ENCODE results near the gene CNTNAP5.

The CNTNAP5 gene

GRCh38 chr2:124301915-124302314 is 276.8 kb downstream of the CNTNAP5 start:
- no peaks in the 10 kb centered on the region for H3K79me1 ChIP-seq (ENCODE audit: low read length)
- H2AFZ ChIP-seq (ENCODE audit: insufficient read depth, low read length, poor library complexity): no peak overlapping the region
- no peak for DNase-seq
- no peaks in the 10 kb centered on the region for H3K36me3 ChIP-seq (ENCODE audit: control insufficient read depth in 1 of 2, insufficient read depth in 2 of 2, low read length in 2 of 2)
- no peak overlapping the region for H4K91ac ChIP-seq (ENCODE audit: low read depth, low read length)
- no peak overlapping the region for H3K18ac ChIP-seq (ENCODE audit: low read length)
- H3K4me2 ChIP-seq (ENCODE audit: low read length): no peak overlapping the region
- H3K79me2 ChIP-seq (ENCODE audit: control insufficient read depth, insufficient read depth, low read length, poor library complexity): no peaks in the 10 kb centered on the region
- H2BK12ac ChIP-seq (ENCODE audit: low read length): no peak overlapping the region
- no peak overlapping the region for H3K23ac ChIP-seq (ENCODE audit: low read length)
- H2AK5ac ChIP-seq (ENCODE audit: low read length): no peak overlapping the region
- H4K8ac ChIP-seq (ENCODE audit: low read depth, low read length): no peak overlapping the region
- H2BK120ac ChIP-seq (ENCODE audit: insufficient read depth, low read length, poor library complexity): no peak overlapping the region
- no peak overlapping the region for H3K14ac ChIP-seq (ENCODE audit: low read length)
- H3K27me3 ChIP-seq (ENCODE audit: insufficient read depth, low read length): no peaks in the 10 kb centered on the region
- no peak overlapping the region for H4K12ac ChIP-seq (ENCODE audit: low read depth, low read length)
- no peak overlapping the region for H3K4me3 ChIP-seq (ENCODE audit: low read depth, low read length)
- no peak overlapping the region for H3K27ac ChIP-seq (ENCODE audit: low read depth, low read length)
- no peaks in the 10 kb centered on the region for H3K9me3 ChIP-seq (ENCODE audit: insufficient read depth, low read depth, low read length)
- H3K9ac ChIP-seq (ENCODE audit: low read length): no peak overlapping the region
- H3K4ac ChIP-seq (ENCODE audit: low read depth, low read length): no peak overlapping the region
- no peak overlapping the region for H2BK5ac ChIP-seq (ENCODE audit: low read depth, low read length, poor library complexity)
- H3K4me1 ChIP-seq (ENCODE audit: control insufficient read depth in 1 of 2, insufficient read depth in 2 of 2, low read length in 2 of 2): no peaks in the 10 kb centered on the region

GRCh38 chr2:124308319-124309062 is 283.4 kb downstream of the CNTNAP5 start:
- no peak overlapping the region for H4K12ac ChIP-seq (ENCODE audit: low read depth, low read length)
- no peak overlapping the region for H3K4me3 ChIP-seq (ENCODE audit: low read depth, low read length)
- DNase-seq: no peak
- no peaks in the 10 kb centered on the region for H3K4me1 ChIP-seq (ENCODE audit: control insufficient read depth in 1 of 2, insufficient read depth in 2 of 2, low read length in 2 of 2)
- no peaks in the 10 kb centered on the region for H3K79me1 ChIP-seq (ENCODE audit: low read length)
- H3K4me2 ChIP-seq (ENCODE audit: low read length): no peak overlapping the region
- H4K91ac ChIP-seq (ENCODE audit: low read depth, low read length): no peak overlapping the region
- H4K8ac ChIP-seq (ENCODE audit: low read depth, low read length): no peak overlapping the region
- no peak overlapping the region for H3K14ac ChIP-seq (ENCODE audit: low read length)
- no peak overlapping the region for H2BK12ac ChIP-seq (ENCODE audit: low read length)
- no CpG with 5 or more reads among the region's 1 CpG for WGBS (ENCODE audit: extremely low coverage, insufficient coverage, insufficient read length)
- no peaks in the 10 kb centered on the region for H3K36me3 ChIP-seq (ENCODE audit: control insufficient read depth in 1 of 2, insufficient read depth in 2 of 2, low read length in 2 of 2)
- H2BK120ac ChIP-seq (ENCODE audit: insufficient read depth, low read length, poor library complexity): no peak overlapping the region
- no peak overlapping the region for H2AFZ ChIP-seq (ENCODE audit: insufficient read depth, low read length, poor library complexity)
- no peaks in the 10 kb centered on the region for H3K27me3 ChIP-seq (ENCODE audit: insufficient read depth, low read length)
- no peak overlapping the region for H2BK5ac ChIP-seq (ENCODE audit: low read depth, low read length, poor library complexity)
- no peak overlapping the region for H3K27ac ChIP-seq (ENCODE audit: low read depth, low read length)
- H3K9ac ChIP-seq (ENCODE audit: low read length): no peak overlapping the region
- H3K79me2 ChIP-seq (ENCODE audit: control insufficient read depth, insufficient read depth, low read length, poor library complexity): no peaks in the 10 kb centered on the region
- no peak overlapping the region for H2AK5ac ChIP-seq (ENCODE audit: low read length)
- H3K9me3 ChIP-seq (ENCODE audit: insufficient read depth, low read depth, low read length): no peaks in the 10 kb centered on the region
- no peak overlapping the region for H3K4ac ChIP-seq (ENCODE audit: low read depth, low read length)
- H3K18ac ChIP-seq (ENCODE audit: low read length): no peak overlapping the region
- no peak overlapping the region for H3K23ac ChIP-seq (ENCODE audit: low read length)

- Histone ChIP-seq H2BK5ac (ENCODE audit: low read depth, low read length, poor library complexity) (no peak overlapping the region), H2AK5ac (ENCODE audit: low read length) (no peak overlapping the region), H3K27me3 (ENCODE audit: insufficient read depth, low read length) (no peaks in the 10 kb centered on the region), H3K4me1 (ENCODE audit: control insufficient read depth in 1 of 2, insufficient read depth in 2 of 2, low read length in 2 of 2) (no peaks in the 10 kb centered on the region), H3K79me2 (ENCODE audit: control insufficient read depth, insufficient read depth, low read length, poor library complexity) (no peaks in the 10 kb centered on the region), H2BK120ac (ENCODE audit: insufficient read depth, low read length, poor library complexity) (no peak overlapping the region), H3K18ac (ENCODE audit: low read length) (no peak overlapping the region), H2BK12ac (ENCODE audit: low read length) (no peak overlapping the region), H4K91ac (ENCODE audit: low read depth, low read length) (no peak overlapping the region), H3K14ac (ENCODE audit: low read length) (no peak overlapping the region), H2AFZ (ENCODE audit: insufficient read depth, low read length, poor library complexity) (no peak overlapping the region), H4K8ac (ENCODE audit: low read depth, low read length) (no peak overlapping the region), H3K9ac (ENCODE audit: low read length) (no peak overlapping the region), H3K9me3 (ENCODE audit: insufficient read depth, low read depth, low read length) (no peaks in the 10 kb centered on the region), H3K4me2 (ENCODE audit: low read length) (no peak overlapping the region), H3K27ac (ENCODE audit: low read depth, low read length) (no peak overlapping the region), H3K79me1 (ENCODE audit: low read length) (no peaks in the 10 kb centered on the region), H3K36me3 (ENCODE audit: control insufficient read depth in 1 of 2, insufficient read depth in 2 of 2, low read length in 2 of 2) (no peaks in the 10 kb centered on the region), H4K12ac (ENCODE audit: low read depth, low read length) (no peak overlapping the region), H3K23ac (ENCODE audit: low read length) (no peak overlapping the region), H3K4ac (ENCODE audit: low read depth, low read length) (no peak overlapping the region), H3K4me3 (ENCODE audit: low read depth, low read length) (no peak overlapping the region)
- WGBS (ENCODE audit: extremely low coverage, insufficient coverage, insufficient read length): no CpG with 5 or more reads among the region's 8 CpGs
- DNase-seq: peak in 1 of 2 donors; percentile 5
Observed at GRCh38 chr2:124309563-124310138, 284.6 kb downstream of the CNTNAP5 start.

- no peak overlapping the region for H3K9ac ChIP-seq (ENCODE audit: low read length)
- H3K4me2 ChIP-seq (ENCODE audit: low read length): no peak overlapping the region
- H3K14ac ChIP-seq (ENCODE audit: low read length): no peak overlapping the region
- no peak overlapping the region for H2BK5ac ChIP-seq (ENCODE audit: low read depth, low read length, poor library complexity)
- no peak overlapping the region for H4K12ac ChIP-seq (ENCODE audit: low read depth, low read length)
- no peak overlapping the region for H2BK12ac ChIP-seq (ENCODE audit: low read length)
- no peaks in the 10 kb centered on the region for H3K79me1 ChIP-seq (ENCODE audit: low read length)
- no peak overlapping the region for H3K4me3 ChIP-seq (ENCODE audit: low read depth, low read length)
- H3K27me3 ChIP-seq (ENCODE audit: insufficient read depth, low read length): no peaks in the 10 kb centered on the region
- H2BK120ac ChIP-seq (ENCODE audit: insufficient read depth, low read length, poor library complexity): no peak overlapping the region
- H4K8ac ChIP-seq (ENCODE audit: low read depth, low read length): no peak overlapping the region
- no peak overlapping the region for H3K18ac ChIP-seq (ENCODE audit: low read length)
- no peak overlapping the region for H3K4ac ChIP-seq (ENCODE audit: low read depth, low read length)
- H3K27ac ChIP-seq (ENCODE audit: low read depth, low read length): no peak overlapping the region
- no peaks in the 10 kb centered on the region for H3K36me3 ChIP-seq (ENCODE audit: control insufficient read depth in 1 of 2, insufficient read depth in 2 of 2, low read length in 2 of 2)
- no peaks in the 10 kb centered on the region for H3K79me2 ChIP-seq (ENCODE audit: control insufficient read depth, insufficient read depth, low read length, poor library complexity)
- no peak overlapping the region for H3K23ac ChIP-seq (ENCODE audit: low read length)
- no peak overlapping the region for H4K91ac ChIP-seq (ENCODE audit: low read depth, low read length)
- DNase-seq: no peak
- H2AK5ac ChIP-seq (ENCODE audit: low read length): no peak overlapping the region
- H2AFZ ChIP-seq (ENCODE audit: insufficient read depth, low read length, poor library complexity): no peak overlapping the region
- no CpG with 5 or more reads among the region's 4 CpGs for WGBS (ENCODE audit: extremely low coverage, insufficient coverage, insufficient read length)
- no peaks in the 10 kb centered on the region for H3K4me1 ChIP-seq (ENCODE audit: control insufficient read depth in 1 of 2, insufficient read depth in 2 of 2, low read length in 2 of 2)
- no peaks in the 10 kb centered on the region for H3K9me3 ChIP-seq (ENCODE audit: insufficient read depth, low read depth, low read length)
Observed at GRCh38 chr2:124310671-124311070, 285.6 kb downstream of the CNTNAP5 start.
